GM12801 (cell line): ENCODE data around the gene BORCS6.

Experiments used
- TF ChIP-seq, protein P1 (sequence below): IDR thresholded peaks from one replicate; pipeline ENCODE4 v1.5.1; 2011; ENCODE audit warnings: control low read depth; ENCODE audit not compliant: insufficient read length; ENCODE audit errors: extremely low read depth

The BORCS6 gene

GRCh38 chr17:8204761-8205555 lies 15.0 kb upstream of the BORCS6 start:
- TF ChIP-seq, protein P1, sequence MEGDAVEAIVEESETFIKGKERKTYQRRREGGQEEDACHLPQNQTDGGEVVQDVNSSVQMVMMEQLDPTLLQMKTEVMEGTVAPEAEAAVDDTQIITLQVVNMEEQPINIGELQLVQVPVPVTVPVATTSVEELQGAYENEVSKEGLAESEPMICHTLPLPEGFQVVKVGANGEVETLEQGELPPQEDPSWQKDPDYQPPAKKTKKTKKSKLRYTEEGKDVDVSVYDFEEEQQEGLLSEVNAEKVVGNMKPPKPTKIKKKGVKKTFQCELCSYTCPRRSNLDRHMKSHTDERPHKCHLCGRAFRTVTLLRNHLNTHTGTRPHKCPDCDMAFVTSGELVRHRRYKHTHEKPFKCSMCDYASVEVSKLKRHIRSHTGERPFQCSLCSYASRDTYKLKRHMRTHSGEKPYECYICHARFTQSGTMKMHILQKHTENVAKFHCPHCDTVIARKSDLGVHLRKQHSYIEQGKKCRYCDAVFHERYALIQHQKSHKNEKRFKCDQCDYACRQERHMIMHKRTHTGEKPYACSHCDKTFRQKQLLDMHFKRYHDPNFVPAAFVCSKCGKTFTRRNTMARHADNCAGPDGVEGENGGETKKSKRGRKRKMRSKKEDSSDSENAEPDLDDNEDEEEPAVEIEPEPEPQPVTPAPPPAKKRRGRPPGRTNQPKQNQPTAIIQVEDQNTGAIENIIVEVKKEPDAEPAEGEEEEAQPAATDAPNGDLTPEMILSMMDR = no peak

DNA sequence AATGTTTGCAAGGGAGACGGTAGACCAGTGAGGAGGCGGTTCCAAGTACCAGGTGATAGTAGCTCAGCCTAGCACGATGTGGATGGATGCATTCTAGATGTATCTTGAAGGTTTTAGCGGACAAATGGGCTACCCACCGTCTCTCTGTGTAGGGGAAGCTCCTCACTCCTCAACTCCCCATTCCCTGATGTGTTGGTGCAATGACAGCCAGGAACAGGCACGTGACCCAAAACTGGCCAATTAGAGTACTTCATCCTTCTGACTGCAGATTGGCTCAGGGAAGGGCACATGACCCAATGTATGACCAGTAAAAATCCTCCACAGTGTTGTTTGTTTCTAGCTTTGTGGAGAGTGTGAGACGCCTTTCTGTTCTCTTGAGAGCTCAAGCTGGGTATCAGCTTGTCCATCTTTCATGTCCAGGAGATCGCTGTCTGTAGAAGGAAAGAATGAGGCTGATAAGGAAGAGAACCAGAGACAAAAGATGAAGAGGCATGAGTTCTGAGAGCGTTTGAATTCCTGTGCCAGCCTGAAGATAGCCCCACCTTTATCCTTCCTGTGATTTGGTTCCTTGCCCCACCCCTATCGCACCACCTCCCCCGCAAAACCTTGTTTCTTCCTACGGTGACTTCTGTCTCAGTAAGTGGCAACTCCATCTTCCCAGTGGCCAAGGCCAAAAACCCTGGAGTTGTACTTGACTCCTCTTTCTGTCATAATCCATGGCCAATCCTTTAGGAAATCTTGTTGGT lies 2.3 kb upstream of the BORCS6 start:
- TF ChIP-seq, protein P1 = no peak

- TF ChIP-seq, protein P1 = no peak
Observed at GRCh38 chr17:8190506-8190905, 526 bp upstream of the BORCS6 start.

- TF ChIP-seq, protein P1 = no peak
Observed at GRCh38 chr17:8189041-8189710, 804 bp downstream of the BORCS6 start.

GRCh38 chr17:8188263-8188839 lies 1.6 kb downstream of the BORCS6 start:
- TF ChIP-seq, protein P1 = no peak

DNA sequence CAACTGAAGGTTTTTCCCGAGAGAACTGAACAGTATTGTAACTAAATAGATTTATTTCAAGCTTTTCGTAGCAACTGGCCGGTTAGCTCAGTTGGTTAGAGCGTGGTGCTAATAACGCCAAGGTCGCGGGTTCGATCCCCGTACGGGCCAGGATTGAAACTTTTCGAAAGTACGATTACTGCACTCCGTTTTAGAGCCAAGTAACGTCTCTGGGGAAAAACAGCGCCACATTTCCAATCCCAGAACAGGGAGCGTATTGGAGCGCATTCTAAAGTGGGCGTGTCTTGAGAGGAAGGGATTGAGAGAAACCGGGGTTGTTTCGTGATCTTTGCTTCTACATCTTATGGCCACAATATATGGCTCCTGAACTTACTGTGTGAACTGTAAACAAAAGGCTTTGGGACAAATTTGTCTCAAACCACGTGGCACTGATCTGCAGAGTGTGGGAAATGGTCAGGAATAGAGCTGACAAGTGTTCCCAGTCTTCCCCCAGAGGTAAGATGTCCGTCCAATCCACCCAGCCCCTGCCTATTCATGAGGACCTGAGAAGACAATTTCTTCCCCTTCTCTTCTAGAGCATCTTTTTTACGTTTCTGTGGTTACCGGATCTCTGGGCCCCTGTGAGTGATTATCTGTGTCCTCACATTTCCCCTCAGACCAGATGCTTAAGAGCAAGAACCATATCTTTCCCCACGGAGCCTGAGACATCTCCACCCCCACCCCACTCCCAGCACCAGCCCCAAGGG lies 2.3 kb downstream of the BORCS6 start:
- TF ChIP-seq, protein P1 = no peak
